Measurements from ENCODE around the gene CCDC184.
"Not testable (repeated sequence)": the region's sequence is repeated elsewhere in the genome, so short reads cannot be mapped to it uniquely, and the experiment has no call there.

Gene CCDC184

GRCh38 chr12:48203192-48203591 is 19.7 kb downstream of the CCDC184 start, which contains the start of gene OR10AD1:
OR10AD1 (minus strand) TSS chr12:48203292; CDS start chr12:48203292, 0 bp downstream.
- Histone ChIP-seq H3K27ac (ENCODE audit: low read length) (no peak within 1 kb of the TSS), H3K9ac (ENCODE audit: low read length) (no peak within 1 kb of the TSS), H3K4me3 (ENCODE audit: low read length) (no peak within 1 kb of the TSS), H4K20me1 (ENCODE audit: insufficient read depth, low read length) (no peaks in the 10 kb centered on the region), H3K4me2 (ENCODE audit: low read depth, low read length) (no peak within 1 kb of the TSS), H3K27me3 (replicated peaks; ENCODE audit: insufficient read depth, low read length) (no peaks in the 10 kb centered on the region), H3F3A (ENCODE audit: insufficient read depth, low read length) (no peaks in the 10 kb centered on the region), H3K9me2 (replicated peaks; ENCODE audit: insufficient read depth, low read length) (no peaks in the 10 kb centered on the region), H3K9me3 (replicated peaks; ENCODE audit: insufficient read depth, low read length) (no peaks in the 10 kb centered on the region), H3K79me2 (ENCODE audit: low read length) (peaks cover 7% of the 10 kb centered on the region; the same call in 1 of the 2 replicates), H3K4me1 (ENCODE audit: low read length) (no peaks in the 10 kb centered on the region), H3K36me3 (replicated peaks; ENCODE audit: insufficient read depth, low read length) (no peaks in the 10 kb centered on the region), H2AFZ (ENCODE audit: low read length) (no peak within 1 kb of the TSS)
- no peak for TF ChIP-seq EZH2phosphoT487 (IDR thresholded peaks at IDR 0.05; ENCODE audit: low read length)
- TF ChIP-seq CTCF (IDR thresholded peaks at IDR 0.05; ENCODE audit: low read length), result no peak
- TF ChIP-seq EZH2 (optimal IDR thresholded peaks at IDR 0.05; ENCODE audit: low read depth, low read length), result no peak
- no peak for DNase-seq

GRCh38 chr12:48209495-48209894 is 26.1 kb downstream of the CCDC184 start:
- H3K4me3 ChIP-seq (ENCODE audit: low read length); H3F3A ChIP-seq (ENCODE audit: insufficient read depth, low read length); H3K9me3 ChIP-seq (replicated peaks; ENCODE audit: insufficient read depth, low read length); H3K27ac ChIP-seq (ENCODE audit: low read length); H3K36me3 ChIP-seq (replicated peaks; ENCODE audit: insufficient read depth, low read length); H3K9ac ChIP-seq (ENCODE audit: low read length); DNase-seq; H2AFZ ChIP-seq (ENCODE audit: low read length); H3K4me1 ChIP-seq (ENCODE audit: low read length); H3K4me2 ChIP-seq (ENCODE audit: low read depth, low read length); H4K20me1 ChIP-seq (ENCODE audit: insufficient read depth, low read length); H3K27me3 ChIP-seq (replicated peaks; ENCODE audit: insufficient read depth, low read length); H3K9me2 ChIP-seq (replicated peaks; ENCODE audit: insufficient read depth, low read length); H3K79me2 ChIP-seq (ENCODE audit: low read length): not testable (repeated sequence)

GRCh38 chr12:48216785-48217184 is 33.3 kb downstream of the CCDC184 start:
- no peak for TF ChIP-seq CTCF (IDR thresholded peaks at IDR 0.05; ENCODE audit: low read length)
- TF ChIP-seq EZH2phosphoT487 (IDR thresholded peaks at IDR 0.05; ENCODE audit: low read length), result no peak
- no peak for TF ChIP-seq EZH2 (optimal IDR thresholded peaks at IDR 0.05; ENCODE audit: low read depth, low read length)
- Histone ChIP-seq H3K4me2 (ENCODE audit: low read depth, low read length) (no peak overlapping the region), H3K79me2 (ENCODE audit: low read length) (no peaks in the 10 kb centered on the region), H4K20me1 (ENCODE audit: insufficient read depth, low read length) (no peaks in the 10 kb centered on the region), H3K27ac (ENCODE audit: low read length) (no peak overlapping the region), H3K9me3 (replicated peaks; ENCODE audit: insufficient read depth, low read length) (no peaks in the 10 kb centered on the region), H3K9ac (ENCODE audit: low read length) (no peak overlapping the region), H3K36me3 (replicated peaks; ENCODE audit: insufficient read depth, low read length) (no peaks in the 10 kb centered on the region), H3K4me3 (ENCODE audit: low read length) (no peak overlapping the region), H3K27me3 (replicated peaks; ENCODE audit: insufficient read depth, low read length) (no peaks in the 10 kb centered on the region), H3F3A (ENCODE audit: insufficient read depth, low read length) (no peaks in the 10 kb centered on the region), H3K9me2 (replicated peaks; ENCODE audit: insufficient read depth, low read length) (no peaks in the 10 kb centered on the region), H3K4me1 (ENCODE audit: low read length) (no peaks in the 10 kb centered on the region), H2AFZ (ENCODE audit: low read length) (no peak overlapping the region)
- no peak for DNase-seq

GRCh38 chr12:48219631-48220030 is 36.2 kb downstream of the CCDC184 start:
- no peak overlapping the region for H3K9ac ChIP-seq (ENCODE audit: low read length)
- no peak overlapping the region for H3K4me2 ChIP-seq (ENCODE audit: low read depth, low read length)
- H3K4me3 ChIP-seq (ENCODE audit: low read length), result no peak overlapping the region
- no peaks in the 10 kb centered on the region for H3K9me2 ChIP-seq (replicated peaks; ENCODE audit: insufficient read depth, low read length)
- no peaks in the 10 kb centered on the region for H4K20me1 ChIP-seq (ENCODE audit: insufficient read depth, low read length)
- no peaks in the 10 kb centered on the region for H3K27me3 ChIP-seq (replicated peaks; ENCODE audit: insufficient read depth, low read length)
- TF ChIP-seq EZH2 (optimal IDR thresholded peaks at IDR 0.05; ENCODE audit: low read depth, low read length) (no peak), EZH2phosphoT487 (IDR thresholded peaks at IDR 0.05; ENCODE audit: low read length) (no peak), CTCF (IDR thresholded peaks at IDR 0.05; ENCODE audit: low read length) (no peak)
- H3K4me1 ChIP-seq (ENCODE audit: low read length), result no peaks in the 10 kb centered on the region
- no peaks in the 10 kb centered on the region for H3F3A ChIP-seq (ENCODE audit: insufficient read depth, low read length)
- no peak overlapping the region for H2AFZ ChIP-seq (ENCODE audit: low read length)
- no peaks in the 10 kb centered on the region for H3K9me3 ChIP-seq (replicated peaks; ENCODE audit: insufficient read depth, low read length)
- H3K27ac ChIP-seq (ENCODE audit: low read length), result no peak overlapping the region
- no peaks in the 10 kb centered on the region for H3K36me3 ChIP-seq (replicated peaks; ENCODE audit: insufficient read depth, low read length)
- DNase-seq, result no peak
- no peaks in the 10 kb centered on the region for H3K79me2 ChIP-seq (ENCODE audit: low read length)
